Hematopoietic multipotent progenitor cell treated with erythropoietin and hydrocortisone succinate and interleukin-3 and kit ligand, for 8 days (in vitro differentiated cells): Measurements from ENCODE around the gene DGKG.

Experiments used
- DNase-seq: peaks from one replicate; pipeline ENCODE4 v3.0.0-alpha.2; 2015

Gene DGKG

GRCh38 chr3:186132487-186132886 lies 229.5 kb downstream of the DGKG start:
- no peak for DNase-seq

- DNase-seq, result no peak
Observed at GRCh38 chr3:186129206-186129605, 232.8 kb downstream of the DGKG start.

GRCh38 chr3:186128158-186128557 lies 233.9 kb downstream of the DGKG start:
- DNase-seq, result no peak

GRCh38 chr3:186127463-186127862 lies 234.6 kb downstream of the DGKG start:
- DNase-seq, result no peak

- DNase-seq, result no peak
Observed at GRCh38 chr3:186125118-186125517, 236.9 kb downstream of the DGKG start.

GRCh38 chr3:186124592-186124991 lies 237.4 kb downstream of the DGKG start:
- no peak for DNase-seq

GRCh38 chr3:186123012-186123411 lies 239.0 kb downstream of the DGKG start:
- no peak for DNase-seq

GRCh38 chr3:186121968-186122367 lies 240.1 kb downstream of the DGKG start:
- no peak for DNase-seq

GRCh38 chr3:186121278-186121677 lies 240.8 kb downstream of the DGKG start:
- DNase-seq, result no peak

- DNase-seq, result no peak
Observed at GRCh38 chr3:186119499-186119898, 242.5 kb downstream of the DGKG start.

GRCh38 chr3:186118692-186119091 lies 243.3 kb downstream of the DGKG start:
- DNase-seq, result no peak

GRCh38 chr3:186117521-186118134 lies 244.4 kb downstream of the DGKG start:
- DNase-seq, result no peak

GRCh38 chr3:186115239-186115996 lies 246.6 kb downstream of the DGKG start:
- DNase-seq, result no peak

GRCh38 chr3:186110975-186111974 lies 250.8 kb downstream of the DGKG start:
- DNase-seq, result no peak

- DNase-seq, result no peak
Observed at GRCh38 chr3:186109897-186110803, 251.9 kb downstream of the DGKG start.

- peak; percentile 99 for DNase-seq
Observed at GRCh38 chr3:186108941-186109865, 252.8 kb downstream of the DGKG start, which contains the start of gene ETV5. ETV5 (minus strand) TSS chr3:186109089; CDS start chr3:186105868, 3,221 bp downstream.

GRCh38 chr3:186108106-186108940 lies 253.7 kb downstream of the DGKG start:
- no peak for DNase-seq

- DNase-seq, result peak; percentile 62
Observed at GRCh38 chr3:186107215-186108105, 254.6 kb downstream of the DGKG start.

- DNase-seq, result no peak
Observed at GRCh38 chr3:186105543-186105942, 256.5 kb downstream of the DGKG start.
